Right lobe of liver (tissue), 4 donors: ENCODE results near the gene LIPG.

ENCODE experiments used
- POLR2A ChIP-seq: fragments of 450-650 bp; IDR thresholded peaks from one replicate; pipeline ENCODE4 v1.6.1; 2017; ENCODE audit warnings: antibody characterized with exemption, mild to moderate bottlenecking
- TF ChIP-seq, protein P1 (sequence below), 4 donors: fragments of 200-600 bp in 3 of 4; fragments of 450-650 bp in 1 of 4; IDR thresholded peaks; one replicate each; pipeline versions ENCODE4 v1.5.1 to v1.8.0; 2016 to 2022; ENCODE audit warnings: antibody characterized with exemption in 4 of 4, mild to moderate bottlenecking in 2 of 4
- donor health status: DM: no; HTN: no; CAD: no.
- donor health status: DM: no; HTN: no; CAD: no.
- donor health status: DM: no; HTN: yes; CAD: no.

- TF ChIP-seq, protein P1, sequence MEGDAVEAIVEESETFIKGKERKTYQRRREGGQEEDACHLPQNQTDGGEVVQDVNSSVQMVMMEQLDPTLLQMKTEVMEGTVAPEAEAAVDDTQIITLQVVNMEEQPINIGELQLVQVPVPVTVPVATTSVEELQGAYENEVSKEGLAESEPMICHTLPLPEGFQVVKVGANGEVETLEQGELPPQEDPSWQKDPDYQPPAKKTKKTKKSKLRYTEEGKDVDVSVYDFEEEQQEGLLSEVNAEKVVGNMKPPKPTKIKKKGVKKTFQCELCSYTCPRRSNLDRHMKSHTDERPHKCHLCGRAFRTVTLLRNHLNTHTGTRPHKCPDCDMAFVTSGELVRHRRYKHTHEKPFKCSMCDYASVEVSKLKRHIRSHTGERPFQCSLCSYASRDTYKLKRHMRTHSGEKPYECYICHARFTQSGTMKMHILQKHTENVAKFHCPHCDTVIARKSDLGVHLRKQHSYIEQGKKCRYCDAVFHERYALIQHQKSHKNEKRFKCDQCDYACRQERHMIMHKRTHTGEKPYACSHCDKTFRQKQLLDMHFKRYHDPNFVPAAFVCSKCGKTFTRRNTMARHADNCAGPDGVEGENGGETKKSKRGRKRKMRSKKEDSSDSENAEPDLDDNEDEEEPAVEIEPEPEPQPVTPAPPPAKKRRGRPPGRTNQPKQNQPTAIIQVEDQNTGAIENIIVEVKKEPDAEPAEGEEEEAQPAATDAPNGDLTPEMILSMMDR (IDR thresholded peaks at IDR 0.05), result no peak
- TF ChIP-seq POLR2A, result no peak
These were observed 55.5 kb downstream of the LIPG start for GRCh38 chr18:49617329-49617695.
